Epidermal melanocyte (primary cell): ENCODE measurements around the gene PHKA2.
"Not testable (repeated sequence)": the region's sequence is repeated elsewhere in the genome, so short reads cannot be mapped to it uniquely, and the experiment has no call there.

ENCODE experiments used
- DNase-seq: peaks from one replicate; pipeline ENCODE4 v3.0.0; 2011; ENCODE audit warnings: low spot score; ENCODE audit not compliant: insufficient read length

PHKA2 gene, protein sequence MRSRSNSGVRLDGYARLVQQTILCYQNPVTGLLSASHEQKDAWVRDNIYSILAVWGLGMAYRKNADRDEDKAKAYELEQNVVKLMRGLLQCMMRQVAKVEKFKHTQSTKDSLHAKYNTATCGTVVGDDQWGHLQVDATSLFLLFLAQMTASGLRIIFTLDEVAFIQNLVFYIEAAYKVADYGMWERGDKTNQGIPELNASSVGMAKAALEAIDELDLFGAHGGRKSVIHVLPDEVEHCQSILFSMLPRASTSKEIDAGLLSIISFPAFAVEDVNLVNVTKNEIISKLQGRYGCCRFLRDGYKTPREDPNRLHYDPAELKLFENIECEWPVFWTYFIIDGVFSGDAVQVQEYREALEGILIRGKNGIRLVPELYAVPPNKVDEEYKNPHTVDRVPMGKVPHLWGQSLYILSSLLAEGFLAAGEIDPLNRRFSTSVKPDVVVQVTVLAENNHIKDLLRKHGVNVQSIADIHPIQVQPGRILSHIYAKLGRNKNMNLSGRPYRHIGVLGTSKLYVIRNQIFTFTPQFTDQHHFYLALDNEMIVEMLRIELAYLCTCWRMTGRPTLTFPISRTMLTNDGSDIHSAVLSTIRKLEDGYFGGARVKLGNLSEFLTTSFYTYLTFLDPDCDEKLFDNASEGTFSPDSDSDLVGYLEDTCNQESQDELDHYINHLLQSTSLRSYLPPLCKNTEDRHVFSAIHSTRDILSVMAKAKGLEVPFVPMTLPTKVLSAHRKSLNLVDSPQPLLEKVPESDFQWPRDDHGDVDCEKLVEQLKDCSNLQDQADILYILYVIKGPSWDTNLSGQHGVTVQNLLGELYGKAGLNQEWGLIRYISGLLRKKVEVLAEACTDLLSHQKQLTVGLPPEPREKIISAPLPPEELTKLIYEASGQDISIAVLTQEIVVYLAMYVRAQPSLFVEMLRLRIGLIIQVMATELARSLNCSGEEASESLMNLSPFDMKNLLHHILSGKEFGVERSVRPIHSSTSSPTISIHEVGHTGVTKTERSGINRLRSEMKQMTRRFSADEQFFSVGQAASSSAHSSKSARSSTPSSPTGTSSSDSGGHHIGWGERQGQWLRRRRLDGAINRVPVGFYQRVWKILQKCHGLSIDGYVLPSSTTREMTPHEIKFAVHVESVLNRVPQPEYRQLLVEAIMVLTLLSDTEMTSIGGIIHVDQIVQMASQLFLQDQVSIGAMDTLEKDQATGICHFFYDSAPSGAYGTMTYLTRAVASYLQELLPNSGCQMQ

DNA sequence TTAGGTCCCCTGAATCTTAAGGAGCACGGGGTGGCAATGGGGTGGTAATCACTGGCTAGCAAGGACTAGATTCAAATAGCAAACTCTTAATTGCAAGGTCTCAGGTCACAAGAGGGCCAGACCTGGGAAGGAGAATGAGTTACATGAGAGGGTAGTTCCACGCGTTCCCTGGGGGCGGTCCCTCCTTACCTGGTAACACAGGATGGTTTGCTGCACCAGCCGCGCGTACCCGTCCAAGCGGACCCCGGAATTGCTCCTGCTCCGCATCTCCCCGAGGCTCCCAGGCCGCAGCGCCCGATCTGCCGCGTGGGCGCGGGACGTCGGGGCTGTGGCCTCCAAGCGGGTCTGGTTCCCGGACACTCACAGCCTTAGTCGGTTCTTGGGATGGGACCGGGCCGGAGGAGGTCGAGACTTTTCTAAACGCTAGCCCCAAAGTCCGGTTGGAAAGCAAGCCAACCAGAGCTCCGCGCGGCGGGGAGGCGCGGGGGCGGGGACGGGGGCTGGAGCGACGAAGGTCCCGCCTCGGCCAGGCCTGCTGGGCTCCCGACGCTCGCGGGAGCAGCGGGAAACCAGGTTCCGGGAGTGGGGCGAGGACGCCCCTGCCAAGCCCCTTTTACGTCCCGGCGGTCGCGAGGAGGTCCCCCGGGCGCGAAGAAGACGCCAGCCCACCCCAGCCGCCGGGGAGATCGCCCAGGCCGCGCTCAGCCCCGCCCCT is at the start of gene PHKA2:
PHKA2 (minus strand) TSS at position 449 of the 715 bp plus-strand sequence; CDS start at position 267, 182 bp downstream.
- DNase-seq, result peak; percentile 18

DNA sequence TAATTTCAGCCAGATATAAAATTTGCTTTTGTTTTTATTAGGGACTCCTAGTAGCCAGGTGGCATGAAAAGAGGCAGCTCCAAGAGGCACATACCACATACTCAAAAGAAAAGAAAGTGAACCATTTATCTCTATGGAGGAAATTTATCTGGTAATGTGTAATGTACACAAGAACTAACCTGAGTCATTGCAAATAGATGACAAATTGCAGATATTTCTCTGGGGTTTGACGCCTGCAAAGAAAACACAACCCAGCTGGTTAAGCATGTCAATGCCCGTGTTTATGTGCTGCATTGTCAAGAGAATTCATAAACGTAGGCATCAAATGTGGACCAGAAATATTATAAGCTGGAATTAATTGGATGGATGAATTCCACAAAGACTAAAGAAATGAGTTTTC is 46.9 kb upstream of the PHKA2 start:
- DNase-seq, result no peak

DNA sequence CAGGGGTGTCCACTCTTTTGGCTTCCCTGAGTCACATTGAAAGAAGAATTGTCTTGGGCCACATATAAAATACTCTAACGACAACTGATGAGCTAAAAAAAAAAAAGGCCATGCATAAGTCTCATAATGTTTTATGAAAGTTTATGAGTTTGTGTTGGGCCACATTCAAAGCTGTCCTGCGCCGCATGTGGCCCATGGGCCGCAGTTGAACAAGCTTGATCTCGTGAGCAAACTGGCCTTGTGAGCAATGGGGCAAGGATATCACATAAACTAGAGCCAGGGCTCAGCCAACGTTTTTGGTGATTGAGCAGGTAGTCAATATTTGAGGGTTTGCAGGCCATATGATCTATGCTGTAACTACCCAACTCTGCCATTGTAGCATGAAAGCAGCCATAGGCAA is 44.6 kb upstream of the PHKA2 start:
- DNase-seq, result no peak

DNA sequence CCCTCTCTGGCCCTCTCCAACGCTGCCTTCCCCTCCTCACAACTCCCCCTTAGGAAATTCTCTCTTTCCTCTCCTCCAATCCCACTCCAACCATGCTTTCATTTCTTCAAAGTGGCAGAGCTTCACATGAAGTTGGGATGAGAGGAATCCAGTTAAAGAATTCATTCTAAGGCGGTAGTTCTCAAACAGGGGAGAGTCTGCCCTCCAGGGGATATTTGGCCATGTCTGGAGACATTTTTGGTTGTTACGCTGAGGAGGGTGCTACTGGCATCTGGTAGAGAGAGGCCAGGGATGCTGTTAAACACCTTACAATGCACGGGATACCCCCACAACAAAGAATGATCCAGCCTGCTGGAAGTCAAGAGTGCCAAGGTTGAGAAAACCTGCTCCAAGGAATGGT is 40.5 kb upstream of the PHKA2 start:
- DNase-seq, result no peak

DNA sequence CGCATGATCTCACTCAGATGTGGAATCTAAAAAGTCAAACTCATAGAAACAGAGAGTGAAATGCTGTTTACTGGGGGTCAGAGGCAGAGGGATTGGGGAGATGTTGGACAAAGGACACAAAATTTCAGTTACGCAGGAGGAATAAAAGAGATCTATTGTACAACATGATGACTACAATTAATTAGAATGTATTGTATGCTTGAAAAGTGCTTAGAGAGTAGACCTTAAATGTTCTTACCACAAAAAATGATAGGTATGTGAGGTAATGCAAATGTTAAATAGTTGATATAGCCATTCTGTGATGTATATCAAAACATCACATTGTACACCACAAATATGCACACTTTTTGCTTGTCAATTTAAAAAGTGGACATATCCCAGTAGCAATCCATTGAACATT is 36.1 kb upstream of the PHKA2 start:
- no peak for DNase-seq

DNA sequence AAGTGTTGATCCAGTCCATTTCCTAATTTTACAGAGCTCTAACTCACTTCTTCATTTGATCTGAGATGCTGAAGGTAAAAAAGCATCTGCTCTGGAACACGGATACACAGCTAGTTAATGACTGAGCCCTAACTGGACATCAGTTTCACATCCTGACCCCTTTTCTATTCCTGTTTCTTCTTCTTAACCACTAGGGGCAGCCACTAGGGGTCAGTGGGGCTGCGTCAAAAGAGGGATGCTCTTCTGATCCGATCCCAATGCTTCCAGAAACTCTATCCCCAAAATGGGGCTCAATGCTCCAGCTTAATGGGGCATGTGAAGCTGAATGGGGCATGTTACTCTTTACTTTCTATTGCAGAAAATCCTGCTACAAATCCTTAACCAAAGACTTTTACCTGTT is 33.4 kb upstream of the PHKA2 start:
- DNase-seq, result no peak

DNA sequence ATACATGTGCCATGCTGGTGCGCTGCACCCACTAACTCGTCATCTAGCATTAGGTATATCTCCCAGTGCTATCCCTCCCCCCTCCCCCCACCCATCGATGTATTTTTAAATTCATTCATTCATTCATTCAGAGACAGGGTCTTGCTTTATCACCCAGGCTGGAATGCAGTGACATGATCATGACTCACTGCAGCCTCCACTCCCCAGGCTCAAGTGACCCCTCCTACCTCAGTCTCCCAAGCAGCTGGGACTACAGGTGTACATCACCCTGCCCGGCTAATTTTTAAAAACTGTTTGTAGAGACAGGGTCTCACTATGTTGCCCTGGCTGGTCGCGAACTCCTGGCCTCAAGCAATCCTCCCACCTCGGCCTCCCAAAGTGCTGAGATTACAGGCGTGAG is 32.7 kb upstream of the PHKA2 start:
- not testable (repeated sequence) for DNase-seq

DNA sequence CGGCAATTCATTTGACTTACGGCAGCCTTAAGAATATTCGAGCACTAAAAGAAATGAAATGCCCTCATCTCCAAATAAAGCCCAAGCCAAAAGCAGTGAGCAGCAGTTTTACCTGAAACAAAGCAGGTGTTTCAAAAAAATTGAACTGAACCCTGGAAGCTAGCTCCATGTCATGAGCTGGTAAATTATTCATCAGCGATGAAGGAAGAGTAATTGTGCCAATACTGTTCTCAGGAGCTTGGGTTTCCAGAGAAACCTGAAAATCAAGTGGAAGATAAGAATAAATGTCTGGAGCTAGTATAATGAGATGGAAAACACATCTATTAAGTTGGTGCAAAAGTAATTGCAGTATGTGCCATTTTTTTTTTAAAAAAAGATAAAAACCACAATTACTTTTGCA is 24.0 kb upstream of the PHKA2 start:
- no peak for DNase-seq

DNA sequence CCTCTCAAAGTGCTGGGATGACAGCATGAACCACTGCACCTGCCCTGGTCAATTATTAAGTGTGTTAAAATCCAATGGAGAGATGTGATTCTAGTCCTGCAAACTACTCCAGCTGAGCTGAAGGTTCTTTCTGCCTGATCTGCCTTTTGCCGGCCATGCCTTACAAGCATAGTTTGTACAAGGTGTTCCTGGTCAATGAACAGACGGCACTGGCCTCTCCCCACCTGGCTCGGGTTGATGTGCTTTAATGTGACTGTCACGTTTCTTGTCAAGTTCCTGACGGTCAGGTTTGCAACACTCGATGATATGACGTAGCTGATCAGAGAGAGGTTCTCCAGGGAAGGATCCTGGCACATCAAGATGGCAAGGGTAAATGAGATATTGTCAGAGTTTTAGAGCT is 23.1 kb upstream of the PHKA2 start:
- DNase-seq, result no peak

DNA sequence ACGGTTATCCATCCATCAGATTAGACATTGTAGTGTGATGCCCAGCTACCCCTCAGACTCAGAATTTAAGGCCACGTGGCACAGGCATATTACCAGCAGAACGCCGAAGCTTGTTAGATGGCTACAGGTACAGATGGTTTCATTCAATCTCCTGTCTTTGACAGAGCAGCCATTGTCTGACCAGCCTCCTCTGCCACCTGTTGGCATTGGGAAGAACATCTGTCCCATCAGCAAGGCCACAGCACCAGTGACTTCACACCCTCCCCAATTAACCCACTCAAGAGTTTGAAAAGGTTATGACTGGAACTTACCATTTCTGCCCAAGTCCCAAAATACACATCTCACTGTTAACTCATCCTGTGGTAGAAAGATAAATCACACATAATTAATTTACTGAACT is 22.0 kb upstream of the PHKA2 start:
- no peak for DNase-seq

DNA sequence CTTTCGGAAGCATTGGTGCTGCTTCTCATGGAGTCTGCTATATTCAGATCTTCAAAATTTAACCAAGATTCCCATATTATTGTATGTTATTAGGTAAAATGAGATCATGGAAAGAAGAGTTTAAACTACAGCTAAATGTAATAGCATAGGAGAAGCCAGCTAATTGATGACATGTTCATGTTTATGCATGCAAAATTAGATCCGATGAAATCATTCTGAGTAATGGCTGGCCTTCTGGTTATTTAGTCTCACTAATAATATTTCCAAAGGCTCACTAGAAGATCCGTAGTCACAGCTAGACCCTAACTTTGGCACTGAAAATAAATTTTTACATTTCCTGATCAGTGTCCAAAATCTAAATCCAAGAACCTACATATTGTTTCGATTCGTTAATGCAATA is 19.8 kb upstream of the PHKA2 start:
- no peak for DNase-seq

DNA sequence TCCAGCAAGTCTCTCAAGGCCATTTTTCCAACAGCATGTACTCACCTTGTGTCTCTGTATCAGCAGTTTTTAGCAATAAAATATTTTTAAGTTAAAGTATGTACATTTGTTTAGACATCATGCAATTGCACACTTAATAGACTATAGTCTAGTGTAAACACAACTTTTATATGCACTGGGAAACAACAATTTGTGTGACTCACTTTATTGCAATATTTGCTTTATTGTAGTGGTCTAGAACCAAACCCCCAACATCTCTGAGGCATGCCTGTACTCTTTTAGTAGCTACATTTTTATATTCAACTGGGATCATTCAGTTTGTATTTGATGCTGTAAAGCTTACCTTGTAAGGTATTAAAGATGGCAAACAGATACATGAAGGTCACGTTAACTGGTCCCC is 14.7 kb upstream of the PHKA2 start:
- DNase-seq, result no peak

DNA sequence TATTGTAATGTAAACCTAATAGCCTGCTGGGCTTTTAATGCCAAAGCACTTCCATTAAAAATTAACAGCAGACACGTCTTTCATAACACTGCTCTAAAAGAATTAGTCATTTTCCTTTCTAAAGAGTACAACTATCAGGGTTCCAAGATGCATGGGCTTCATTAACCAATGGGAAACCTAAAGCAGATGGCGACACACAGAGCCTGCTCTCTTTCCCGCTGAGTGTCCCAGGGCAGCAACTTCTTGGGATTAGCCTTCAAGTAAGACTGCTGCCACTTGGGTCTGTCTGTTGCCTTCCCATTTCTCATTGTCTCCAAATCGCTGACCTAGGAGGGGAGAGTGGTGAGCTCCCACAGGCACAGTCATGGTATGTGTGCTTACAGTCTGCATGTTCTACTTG is 14.0 kb upstream of the PHKA2 start:
- no peak for DNase-seq

DNA sequence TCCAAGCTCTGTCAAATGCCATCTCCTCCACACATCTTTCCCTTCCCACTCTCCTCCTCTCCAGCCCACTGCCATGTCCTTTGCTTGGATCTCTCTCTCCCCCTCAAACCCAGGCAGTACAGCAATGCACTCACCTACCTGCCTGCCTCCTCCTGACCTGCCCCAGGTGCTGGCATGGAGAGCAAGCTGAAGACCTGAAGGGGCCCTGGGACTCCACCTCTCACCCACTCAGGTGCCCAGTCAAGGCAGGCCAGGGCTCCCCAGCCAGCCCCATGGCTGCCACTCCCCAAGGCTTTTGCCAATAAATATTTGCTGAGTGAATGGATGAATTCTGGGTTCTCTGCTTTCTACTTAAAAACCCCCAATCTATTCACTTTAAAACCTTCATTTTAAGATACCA is 12.6 kb upstream of the PHKA2 start:
- DNase-seq, result no peak

DNA sequence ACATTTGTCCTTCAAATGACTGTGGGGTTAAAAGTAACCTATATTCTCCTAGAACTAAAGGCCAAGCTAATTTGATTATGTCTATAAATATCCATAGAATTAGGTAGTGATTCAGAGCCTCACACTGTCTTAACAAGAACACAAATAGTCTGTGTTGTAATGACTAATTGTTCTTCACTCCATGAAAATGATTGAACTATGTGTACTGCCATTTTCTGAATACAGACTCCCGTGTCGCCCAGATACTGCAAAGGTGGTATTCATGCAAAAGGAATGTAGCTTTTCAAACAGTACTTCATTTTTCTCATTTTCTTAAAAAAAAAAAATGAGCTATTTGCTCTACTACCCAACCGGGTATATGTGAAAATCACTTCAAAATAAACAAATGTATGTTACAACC is 11.3 kb upstream of the PHKA2 start:
- DNase-seq, result no peak

DNA sequence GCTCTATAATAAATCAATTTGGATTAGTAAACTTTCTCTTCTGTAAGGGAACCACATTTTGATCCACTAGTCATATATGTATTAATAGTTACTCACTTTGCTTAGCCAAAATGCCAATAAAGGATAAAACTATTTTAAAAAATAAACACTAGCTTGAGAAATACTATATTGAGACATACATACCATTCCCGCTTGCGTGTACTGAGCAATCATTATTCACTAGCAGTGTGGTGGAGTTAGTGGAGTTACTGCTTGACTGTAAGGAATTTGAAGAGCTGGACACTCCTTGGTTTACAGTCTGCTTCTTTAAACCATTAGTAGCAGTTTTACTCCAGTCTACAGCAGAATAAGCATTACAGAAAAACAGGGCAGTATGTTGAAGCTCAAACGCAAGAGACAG is 10.8 kb upstream of the PHKA2 start:
- no peak for DNase-seq

DNA sequence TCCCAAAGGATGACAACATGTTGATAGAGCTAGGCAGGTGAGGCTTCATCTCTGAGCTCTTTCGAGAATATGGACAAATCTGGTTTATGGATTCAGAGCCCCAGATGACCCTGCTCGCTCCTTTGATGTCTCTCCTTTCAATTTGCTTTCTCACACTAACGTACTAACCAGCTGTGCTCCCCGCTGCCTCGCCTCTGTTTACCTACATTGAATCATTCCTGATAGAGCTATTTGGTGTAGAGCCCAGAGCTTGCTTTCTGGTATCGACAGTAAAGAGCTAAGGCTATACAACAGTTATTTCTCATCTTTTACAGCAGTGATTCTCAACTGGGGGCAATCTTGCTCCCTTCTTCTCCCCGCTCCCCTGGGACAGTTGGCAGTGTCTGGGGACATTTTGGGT is 8.9 kb upstream of the PHKA2 start:
- no peak for DNase-seq

DNA sequence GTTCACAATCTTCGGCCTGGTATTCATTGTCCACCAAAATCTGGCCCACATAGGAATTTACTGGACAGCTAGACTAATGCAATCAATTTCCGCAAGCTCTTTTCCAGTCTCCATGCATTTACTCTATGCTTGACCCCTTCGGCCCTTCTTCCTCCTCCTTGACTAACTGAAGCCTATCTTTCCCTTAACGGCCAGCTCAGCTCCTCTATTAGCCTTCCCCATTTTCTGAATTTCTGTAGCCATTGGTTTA is 1.2 kb upstream of the PHKA2 start:
- no peak for DNase-seq

DNA sequence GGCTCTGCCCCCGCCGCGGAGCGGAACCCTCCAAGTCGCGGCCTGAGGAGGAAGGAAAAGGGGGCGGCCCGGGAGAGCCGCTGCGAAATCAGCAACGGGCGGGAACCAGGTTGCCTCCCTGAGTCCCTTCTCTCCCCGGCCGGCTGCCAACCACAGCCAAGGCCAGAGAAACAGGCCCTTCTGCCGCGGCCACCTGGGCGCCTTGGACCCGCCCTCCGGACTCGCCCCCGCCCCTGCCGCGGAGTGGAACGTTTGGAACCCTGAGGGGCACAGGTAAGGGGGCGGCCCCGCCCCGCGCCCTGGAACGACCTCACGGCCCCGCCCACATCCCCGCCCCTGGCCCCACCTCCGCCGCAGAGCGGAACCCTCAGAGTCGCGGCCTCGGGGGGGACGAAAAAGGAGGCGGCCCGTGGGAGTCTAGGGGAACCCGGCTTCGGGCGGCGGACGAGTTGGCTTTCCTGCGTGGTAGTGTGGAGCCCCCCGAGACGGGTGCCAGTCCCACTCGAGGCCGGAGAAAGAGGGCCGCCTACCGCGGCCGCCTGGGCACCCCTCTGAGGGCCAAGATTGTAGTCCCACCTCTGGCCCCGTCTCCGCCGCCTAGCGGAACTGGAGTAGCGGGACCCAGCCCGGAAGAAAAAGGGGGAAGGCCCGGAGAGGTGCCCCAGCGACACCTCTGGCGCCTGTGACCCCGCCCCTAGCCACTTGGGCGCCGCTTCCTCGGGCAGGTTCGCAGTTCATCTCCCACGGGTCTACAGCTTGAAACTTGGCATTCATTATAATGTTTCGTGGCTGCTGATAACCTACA is 669 bp upstream of the PHKA2 start:
- DNase-seq, result peak; percentile 41

DNA sequence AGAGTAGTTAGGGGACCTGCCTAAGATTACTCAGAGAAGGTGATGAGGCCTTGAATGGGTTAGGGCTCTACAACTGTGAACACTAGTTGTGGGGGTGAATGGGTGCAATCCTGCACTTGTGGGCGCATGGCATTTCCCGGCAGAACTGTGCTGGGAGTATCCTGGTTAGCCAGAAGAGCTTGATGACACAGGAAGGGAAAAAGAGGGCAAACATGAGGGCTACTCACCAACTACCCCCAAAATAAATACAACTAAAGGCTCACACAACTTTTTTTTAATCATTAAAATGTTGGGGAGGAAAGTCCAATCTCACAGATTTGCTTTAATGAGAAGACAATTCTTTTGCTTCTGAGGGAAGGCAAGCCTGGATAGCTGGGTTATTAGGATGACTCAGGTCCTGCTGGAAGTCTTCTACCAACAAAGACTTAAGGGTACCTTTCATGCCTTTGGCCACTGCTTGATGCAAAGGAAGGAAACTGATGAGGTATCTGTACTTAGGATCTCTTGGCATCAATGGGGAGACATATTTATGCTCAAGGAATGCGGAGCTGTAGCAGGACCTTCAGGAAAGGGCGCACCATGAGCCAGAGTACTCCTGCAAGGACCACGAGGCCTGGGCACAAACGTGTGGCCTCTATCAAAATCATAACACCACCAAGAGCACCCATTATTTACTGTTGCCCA is 2.6 kb downstream of the PHKA2 start:
- no peak for DNase-seq
